ENCODE measurements around the gene ZSWIM6. TPM values are rescaled to one million over a fixed set of nuclear protein-coding genes. Genes with fewer than 3 reads are reported as not detected.
"Not testable (repeated sequence)": the region's sequence is repeated elsewhere in the genome, so short reads cannot be mapped to it uniquely, and the experiment has no call there.

The ZSWIM6 gene
- total and polyA plus RNA-seq, 4 experiments from 2014 or later, result 0.23 to 11.3 (median 5.5) TPM

GRCh38 chr5:61407706-61408270 lies 75.7 kb downstream of the ZSWIM6 start:
- peaks cover 18 to 34% (median 28%) of the 10 kb centered on the region in 4 donors for H3K4me1 Mint-ChIP-seq
- ChIA-PET POLR2A (ENCODE audit: partially characterized antibody) (interaction anchor here (1.3 to 3.9 kb wide), 3 partner anchors 16 to 76 kb away, joined by 4 to 76 read pairs (median 5); partner anchors contain the start of gene ZSWIM6), CTCF (ENCODE audit: partially characterized antibody) (interaction anchor here (1.5 to 2.0 kb wide), 2 partner anchors 9 to 77 kb away, joined by 5 to 13 read pairs; no protein-coding TSS in a partner anchor)
- intact Hi-C loops (cut with micrococcal nuclease), result loop anchor here (1.0 kb wide), 4 partner anchors 76 to 462 kb away; partner anchors contain the start of genes ERCC8, NDUFAF2 and SMIM15
- no peak for DNase-seq
- H3K27ac ChIP-seq (ENCODE audit: low read depth, low read length), result no peak overlapping the region
- H3K36me3 ChIP-seq (ENCODE audit: insufficient read depth, low read length), result no peaks in the 10 kb centered on the region
- H3K9me3 ChIP-seq (ENCODE audit: control insufficient read depth in 1 of 2, low read length in 2 of 2), result no peaks in the 10 kb centered on the region
- no peak overlapping the region for H3K4me3 ChIP-seq (ENCODE audit: low read length in 2 of 2)
- H3K9me3 Mint-ChIP-seq, result no peaks in the 10 kb centered on the region
- H3K27ac Mint-ChIP-seq, result peak overlapping the region; percentile 86 to 97 (median 94)
- H3K36me3 Mint-ChIP-seq, result peaks cover 0 to 3% of the 10 kb centered on the region in 2 donors
- H3K4me3 Mint-ChIP-seq, result peak overlapping the region in 7 of 8 donors; percentile 60 to 91 (median 82)
- H3K4me1 ChIP-seq (ENCODE audit: insufficient read depth, low read length), result peaks cover 19% of the 10 kb centered on the region
- H3K27me3 ChIP-seq (ENCODE audit: insufficient read depth, low read length), result no peaks in the 10 kb centered on the region
- H3K27me3 Mint-ChIP-seq, result peaks cover 0 to 2% of the 10 kb centered on the region in 2 donors

GRCh38 chr5:61408476-61409168 lies 76.6 kb downstream of the ZSWIM6 start:
- no peak overlapping the region for H3K4me3 ChIP-seq (ENCODE audit: low read length in 2 of 2)
- CTCF ChIA-PET (ENCODE audit: partially characterized antibody), result interaction anchor here (1.5 to 2.0 kb wide), 2 partner anchors 10 to 78 kb away, joined by 5 to 13 read pairs; no protein-coding TSS in a partner anchor
- POLR2A ChIA-PET (ENCODE audit: partially characterized antibody), result interaction anchor here (0.6 to 3.9 kb wide), 6 partner anchors 17 to 995 kb away, joined by 3 to 76 read pairs (median 4); partner anchors contain the start of genes DEPDC1B, DIMT1 and ZSWIM6
- Mint-ChIP-seq H3K27me3 (peaks cover 0 to 2% of the 10 kb centered on the region in 2 donors), H3K36me3 (peaks cover 0 to 3% of the 10 kb centered on the region in 2 donors), H3K4me3 (peak overlapping the region; percentile 78 to 91 (median 84)), H3K27ac (peak overlapping the region; percentile 86 to 97 (median 94)), H3K9me3 (no peaks in the 10 kb centered on the region), H3K4me1 (peaks cover 18 to 35% (median 26%) of the 10 kb centered on the region in 4 donors)
- H3K4me1 ChIP-seq (ENCODE audit: insufficient read depth, low read length), result peaks cover 19% of the 10 kb centered on the region
- intact Hi-C loops (cut with micrococcal nuclease), result loop anchor here (1.0 kb wide), 4 partner anchors 77 to 463 kb away; partner anchors contain the start of genes ERCC8, NDUFAF2 and SMIM15
- H3K36me3 ChIP-seq (ENCODE audit: insufficient read depth, low read length), result no peaks in the 10 kb centered on the region
- DNase-seq, result peak; percentile 96 to 99 (median 98)
- H3K27ac ChIP-seq (ENCODE audit: low read depth, low read length), result no peak overlapping the region
- no peaks in the 10 kb centered on the region for H3K27me3 ChIP-seq (ENCODE audit: insufficient read depth, low read length)
- H3K9me3 ChIP-seq (ENCODE audit: control insufficient read depth in 1 of 2, low read length in 2 of 2), result no peaks in the 10 kb centered on the region

GRCh38 chr5:61409568-61409967 lies 77.5 kb downstream of the ZSWIM6 start:
- Histone ChIP-seq H3K36me3 (ENCODE audit: insufficient read depth, low read length) (no peaks in the 10 kb centered on the region), H3K9me3 (ENCODE audit: control insufficient read depth in 1 of 2, low read length in 2 of 2) (no peaks in the 10 kb centered on the region), H3K4me1 (ENCODE audit: insufficient read depth, low read length) (peaks cover 19% of the 10 kb centered on the region), H3K27me3 (ENCODE audit: insufficient read depth, low read length) (no peaks in the 10 kb centered on the region), H3K4me3 (ENCODE audit: low read length in 2 of 2) (no peak overlapping the region), H3K27ac (ENCODE audit: low read depth, low read length) (no peak overlapping the region)
- no peaks in the 10 kb centered on the region for H3K9me3 Mint-ChIP-seq
- intact Hi-C loops (cut with micrococcal nuclease), result no loop called here
- H3K4me3 Mint-ChIP-seq, result no peak overlapping the region
- peaks cover 0 to 3% of the 10 kb centered on the region in 2 donors for H3K36me3 Mint-ChIP-seq
- CTCF ChIA-PET (ENCODE audit: partially characterized antibody), result no interaction called here
- H3K4me1 Mint-ChIP-seq, result peaks cover 23 to 39% (median 28%) of the 10 kb centered on the region in 4 donors
- POLR2A ChIA-PET (ENCODE audit: partially characterized antibody), result interaction anchor here (3.9 kb wide), 1 partner anchor 78 kb away, joined by 76 read pairs; the partner anchor contains the start of gene ZSWIM6
- H3K27ac Mint-ChIP-seq, result peak overlapping the region in 6 of 7 donors; percentile 15 to 94 (median 59)
- DNase-seq, result no peak
- H3K27me3 Mint-ChIP-seq, result peaks cover 0 to 2% of the 10 kb centered on the region in 2 donors

GRCh38 chr5:61410811-61411210 lies 78.8 kb downstream of the ZSWIM6 start:
- Mint-ChIP-seq H3K27ac (no peak overlapping the region), H3K9me3 (no peaks in the 10 kb centered on the region), H3K4me1 (peaks cover 23 to 44% (median 33%) of the 10 kb centered on the region in 4 donors), H3K27me3 (peaks cover 0 to 2% of the 10 kb centered on the region in 2 donors), H3K4me3 (no peak overlapping the region), H3K36me3 (peaks cover 0 to 3% of the 10 kb centered on the region in 2 donors)
- DNase-seq, result no peak
- H3K27ac ChIP-seq (ENCODE audit: low read depth, low read length), result no peak overlapping the region
- POLR2A ChIA-PET (ENCODE audit: partially characterized antibody), result interaction anchor here (3.9 kb wide), 1 partner anchor 80 kb away, joined by 76 read pairs; the partner anchor contains the start of gene ZSWIM6
- intact Hi-C loops (cut with micrococcal nuclease), result no loop called here
- no peak overlapping the region for H3K4me3 ChIP-seq (ENCODE audit: low read length in 2 of 2)
- H3K4me1 ChIP-seq (ENCODE audit: insufficient read depth, low read length), result peaks cover 19% of the 10 kb centered on the region
- no peaks in the 10 kb centered on the region for H3K9me3 ChIP-seq (ENCODE audit: control insufficient read depth in 1 of 2, low read length in 2 of 2)
- no peaks in the 10 kb centered on the region for H3K36me3 ChIP-seq (ENCODE audit: insufficient read depth, low read length)
- no peaks in the 10 kb centered on the region for H3K27me3 ChIP-seq (ENCODE audit: insufficient read depth, low read length)
- CTCF ChIA-PET (ENCODE audit: partially characterized antibody), result no interaction called here

GRCh38 chr5:61412361-61412760 lies 80.3 kb downstream of the ZSWIM6 start:
- peaks cover 0 to 3% of the 10 kb centered on the region in 2 donors for H3K36me3 Mint-ChIP-seq
- peaks cover 30 to 52% (median 43%) of the 10 kb centered on the region in 4 donors for H3K4me1 Mint-ChIP-seq
- H3K9me3 Mint-ChIP-seq, result no peaks in the 10 kb centered on the region
- Histone ChIP-seq H3K9me3 (ENCODE audit: control insufficient read depth in 1 of 2, low read length in 2 of 2) (no peaks in the 10 kb centered on the region), H3K27me3 (ENCODE audit: insufficient read depth, low read length) (no peaks in the 10 kb centered on the region), H3K27ac (ENCODE audit: low read depth, low read length) (no peak overlapping the region), H3K4me1 (ENCODE audit: insufficient read depth, low read length) (peaks cover 19% of the 10 kb centered on the region), H3K36me3 (ENCODE audit: insufficient read depth, low read length) (no peaks in the 10 kb centered on the region), H3K4me3 (ENCODE audit: low read length in 2 of 2) (no peak overlapping the region)
- ChIA-PET CTCF (ENCODE audit: partially characterized antibody) (no interaction called here), POLR2A (ENCODE audit: partially characterized antibody) (no interaction called here)
- intact Hi-C loops (cut with micrococcal nuclease), result no loop called here
- no peak overlapping the region for H3K4me3 Mint-ChIP-seq
- peak overlapping the region in 1 of 7 donors; percentile 5 for H3K27ac Mint-ChIP-seq
- DNase-seq, result no peak
- peaks cover 0 to 2% of the 10 kb centered on the region in 2 donors for H3K27me3 Mint-ChIP-seq

GRCh38 chr5:61413205-61413604 lies 81.1 kb downstream of the ZSWIM6 start:
- H3K36me3 Mint-ChIP-seq; H3K27ac ChIP-seq (ENCODE audit: low read depth, low read length); CTCF ChIA-PET (ENCODE audit: partially characterized antibody); H3K4me3 ChIP-seq (ENCODE audit: low read length in 2 of 2); H3K27me3 Mint-ChIP-seq; H3K36me3 ChIP-seq (ENCODE audit: insufficient read depth, low read length); H3K4me3 Mint-ChIP-seq; H3K27me3 ChIP-seq (ENCODE audit: insufficient read depth, low read length); H3K9me3 Mint-ChIP-seq; H3K27ac Mint-ChIP-seq; POLR2A ChIA-PET (ENCODE audit: partially characterized antibody); H3K9me3 ChIP-seq (ENCODE audit: control insufficient read depth in 1 of 2, low read length in 2 of 2); intact Hi-C loops (cut with micrococcal nuclease); DNase-seq: not testable (repeated sequence)
- H3K4me1 ChIP-seq (ENCODE audit: insufficient read depth, low read length), result peaks cover 16% of the 10 kb centered on the region
- peaks cover 27 to 51% (median 41%) of the 10 kb centered on the region in 4 donors for H3K4me1 Mint-ChIP-seq

- peaks cover 16 to 35% (median 31%) of the 10 kb centered on the region in 4 donors for H3K4me1 Mint-ChIP-seq
- intact Hi-C loops (cut with micrococcal nuclease), result no loop called here
- ChIA-PET CTCF (ENCODE audit: partially characterized antibody) (interaction anchor here (0.9 kb wide), 1 partner anchor 11 kb away, joined by 3 read pairs; no protein-coding TSS in a partner anchor), POLR2A (ENCODE audit: partially characterized antibody) (no interaction called here)
- H3K9me3 Mint-ChIP-seq, result no peaks in the 10 kb centered on the region
- no peak overlapping the region for H3K4me3 Mint-ChIP-seq
- Histone ChIP-seq H3K36me3 (ENCODE audit: insufficient read depth, low read length) (no peaks in the 10 kb centered on the region), H3K9me3 (ENCODE audit: control insufficient read depth in 1 of 2, low read length in 2 of 2) (no peaks in the 10 kb centered on the region), H3K4me3 (ENCODE audit: low read length in 2 of 2) (no peak overlapping the region), H3K4me1 (ENCODE audit: insufficient read depth, low read length) (peaks cover 3% of the 10 kb centered on the region), H3K27me3 (ENCODE audit: insufficient read depth, low read length) (no peaks in the 10 kb centered on the region), H3K27ac (ENCODE audit: low read depth, low read length) (no peak overlapping the region)
- no peak overlapping the region for H3K27ac Mint-ChIP-seq
- H3K36me3 Mint-ChIP-seq, result no peaks in the 10 kb centered on the region
- no peaks in the 10 kb centered on the region for H3K27me3 Mint-ChIP-seq
- DNase-seq, result no peak
Measured at GRCh38 chr5:61414806-61415205, 82.7 kb downstream of the ZSWIM6 start.

Measured in CD4-positive, alpha-beta memory T cell (primary cell).